Activated CD8-positive, alpha-beta memory T cell treated with anti-CD3 and anti-CD28 coated beads, Interleukin-2, amount 10 ng/mL, durations not matched to agents 7 days and 5 days (primary cell): ENCODE measurements around the gene CRLF2. TPM values are rescaled to one million over a fixed set of nuclear protein-coding genes. Genes with fewer than 3 reads are reported as not detected.
A peak's percentile ranks its signal among the peaks of the same experiment; 100 is the strongest.
"Not testable (repeated sequence)": the region's sequence is repeated elsewhere in the genome, so short reads cannot be mapped to it uniquely, and the experiment has no call there.

Source experiments
- ATAC-seq: fragments of 150-1000 bp; cut with Tn5 transposase; one replicate; pipeline ENCODE4 v1.10.0; 2021; ENCODE audit warnings: moderate library complexity
- CTCF ChIA-PET: fragments of 350-600 bp; sonication (Branson Sonifier 250); formaldehyde crosslinking; loops from one replicate; lab custom pipeline; 2021; ENCODE audit warnings: antibody characterized with exemption; lab: Charles Lee
- DNase-seq: peaks from one replicate; pipeline ENCODE4 v3.0.0-alpha.2; 2020
- H3K27ac Mint-ChIP-seq: one replicate; pipeline ENCODE4 v1.8.0; 2021; ENCODE audit warnings: mild to moderate bottlenecking, mixed read lengths
- H3K27me3 Mint-ChIP-seq: one replicate; pipeline ENCODE4 v1.8.0; 2021; ENCODE audit warnings: mixed read lengths
- H3K36me3 Mint-ChIP-seq: one replicate; pipeline ENCODE4 v1.8.0; 2021; ENCODE audit warnings: mild to moderate bottlenecking, mixed read lengths
- H3K4me1 Mint-ChIP-seq: one replicate; pipeline ENCODE4 v1.8.0; 2021; ENCODE audit warnings: mixed read lengths
- H3K4me3 Mint-ChIP-seq: one replicate; pipeline ENCODE4 v1.8.0; 2021; ENCODE audit warnings: mild to moderate bottlenecking, moderate library complexity, mixed read lengths
- H3K9me3 Mint-ChIP-seq: one replicate; pipeline ENCODE4 v1.8.0; 2022; ENCODE audit warnings: low read depth, mixed read lengths
- total RNA-seq, 2 experiments: library from RNA; stranded (reverse); gene quantifications; one replicate each; pipeline ENCODE4 v1.2.3, GENCODE V29; 2021

The CRLF2 gene
- total RNA-seq, 2 experiments from 2014 or later, result 0.96 to 1.3 TPM

GRCh38 chrX:1192196-1192595 lies 20.3 kb downstream of the CRLF2 start:
- H3K36me3 Mint-ChIP-seq, H3K9me3 Mint-ChIP-seq, H3K4me3 Mint-ChIP-seq, H3K27ac Mint-ChIP-seq, ATAC-seq, H3K4me1 Mint-ChIP-seq, DNase-seq, CTCF ChIA-PET, H3K27me3 Mint-ChIP-seq: not testable (repeated sequence)

- H3K27me3 Mint-ChIP-seq, result no peaks in the 10 kb centered on the region
- ATAC-seq (no peak), DNase-seq (peak; percentile 32)
- H3K4me3 Mint-ChIP-seq, result no peak overlapping the region
- CTCF ChIA-PET, result no interaction called here
- peaks cover 2% of the 10 kb centered on the region for H3K9me3 Mint-ChIP-seq
- peaks cover 3% of the 10 kb centered on the region for H3K36me3 Mint-ChIP-seq
- H3K27ac Mint-ChIP-seq, result no peak overlapping the region
- H3K4me1 Mint-ChIP-seq, result no peaks in the 10 kb centered on the region
Observed at GRCh38 chrX:1190596-1191145, 21.8 kb downstream of the CRLF2 start.

GRCh38 chrX:1185561-1185960 lies 26.9 kb downstream of the CRLF2 start:
- no peaks in the 10 kb centered on the region for H3K9me3 Mint-ChIP-seq
- H3K27me3 Mint-ChIP-seq, result no peaks in the 10 kb centered on the region
- H3K4me3 Mint-ChIP-seq, result no peak overlapping the region
- peak; percentile 27 for DNase-seq
- H3K36me3 Mint-ChIP-seq, result peaks cover 3% of the 10 kb centered on the region
- CTCF ChIA-PET, result no interaction called here
- ATAC-seq, result no peak
- H3K4me1 Mint-ChIP-seq, result no peaks in the 10 kb centered on the region
- H3K27ac Mint-ChIP-seq, result no peak overlapping the region

GRCh38 chrX:1182211-1182610 lies 30.2 kb downstream of the CRLF2 start:
- Mint-ChIP-seq H3K4me3 (no peak overlapping the region), H3K27me3 (no peaks in the 10 kb centered on the region), H3K27ac (no peak overlapping the region), H3K4me1 (no peaks in the 10 kb centered on the region), H3K9me3 (peaks cover 2% of the 10 kb centered on the region), H3K36me3 (no peaks in the 10 kb centered on the region)
- DNase-seq, result peak; percentile 26
- ATAC-seq, result no peak
- CTCF ChIA-PET, result no interaction called here

GRCh38 chrX:1181661-1182060 lies 30.8 kb downstream of the CRLF2 start:
- H3K27me3 Mint-ChIP-seq, H3K27ac Mint-ChIP-seq, CTCF ChIA-PET, H3K36me3 Mint-ChIP-seq, H3K9me3 Mint-ChIP-seq, ATAC-seq, H3K4me3 Mint-ChIP-seq, DNase-seq, H3K4me1 Mint-ChIP-seq: not testable (repeated sequence)

- Mint-ChIP-seq H3K4me1 (no peaks in the 10 kb centered on the region), H3K9me3 (peaks cover 2% of the 10 kb centered on the region), H3K4me3 (no peak overlapping the region), H3K36me3 (no peaks in the 10 kb centered on the region), H3K27ac (no peak overlapping the region), H3K27me3 (no peaks in the 10 kb centered on the region)
- peak; percentile 7 for DNase-seq
- CTCF ChIA-PET, result no interaction called here
- no peak for ATAC-seq
Observed at GRCh38 chrX:1181170-1181569, 31.3 kb downstream of the CRLF2 start.

- Mint-ChIP-seq H3K4me3 (no peak overlapping the region), H3K27me3 (no peaks in the 10 kb centered on the region), H3K9me3 (peaks cover 2% of the 10 kb centered on the region), H3K4me1 (no peaks in the 10 kb centered on the region), H3K27ac (peak overlapping the region; percentile 35), H3K36me3 (no peaks in the 10 kb centered on the region)
- peak; percentile 63 for ATAC-seq
- CTCF ChIA-PET, result no interaction called here
- peak; percentile 40 for DNase-seq
Observed at GRCh38 chrX:1178580-1179057, 33.8 kb downstream of the CRLF2 start.

GRCh38 chrX:1176531-1177320 lies 35.7 kb downstream of the CRLF2 start:
- CTCF ChIA-PET, H3K36me3 Mint-ChIP-seq, H3K9me3 Mint-ChIP-seq, H3K4me3 Mint-ChIP-seq, H3K4me1 Mint-ChIP-seq, H3K27me3 Mint-ChIP-seq, H3K27ac Mint-ChIP-seq: not testable (repeated sequence)
- peak; percentile 53 for ATAC-seq
- DNase-seq, result peak; percentile 45

- H3K27ac Mint-ChIP-seq, CTCF ChIA-PET, H3K4me1 Mint-ChIP-seq, H3K36me3 Mint-ChIP-seq, H3K9me3 Mint-ChIP-seq, ATAC-seq, H3K4me3 Mint-ChIP-seq, H3K27me3 Mint-ChIP-seq: not testable (repeated sequence)
- peak; percentile 40 for DNase-seq
Observed at GRCh38 chrX:1174609-1175545, 37.6 kb downstream of the CRLF2 start.

GRCh38 chrX:1173435-1173834 lies 39.0 kb downstream of the CRLF2 start:
- ATAC-seq, H3K4me1 Mint-ChIP-seq, H3K27me3 Mint-ChIP-seq, H3K36me3 Mint-ChIP-seq, H3K4me3 Mint-ChIP-seq, CTCF ChIA-PET, H3K27ac Mint-ChIP-seq, H3K9me3 Mint-ChIP-seq: not testable (repeated sequence)
- peak; percentile 8 for DNase-seq

GRCh38 chrX:1172496-1172895 lies 40.0 kb downstream of the CRLF2 start:
- no peaks in the 10 kb centered on the region for H3K9me3 Mint-ChIP-seq
- no peak overlapping the region for H3K4me3 Mint-ChIP-seq
- ATAC-seq (no peak), DNase-seq (peak; percentile 18)
- CTCF ChIA-PET, result no interaction called here
- no peaks in the 10 kb centered on the region for H3K27me3 Mint-ChIP-seq
- peaks cover under 1% of the 10 kb centered on the region for H3K4me1 Mint-ChIP-seq
- H3K36me3 Mint-ChIP-seq, result no peaks in the 10 kb centered on the region
- no peak overlapping the region for H3K27ac Mint-ChIP-seq

- not testable (repeated sequence) for H3K27me3 Mint-ChIP-seq
Observed at GRCh38 chrX:1171915-1172314, 40.5 kb downstream of the CRLF2 start.

GRCh38 chrX:1170243-1170642 lies 42.2 kb downstream of the CRLF2 start:
- no peaks in the 10 kb centered on the region for H3K36me3 Mint-ChIP-seq

More at GRCh38 chrX:1171915-1172314, 40.5 kb downstream of the CRLF2 start:
- H3K4me1 Mint-ChIP-seq, H3K9me3 Mint-ChIP-seq, H3K4me3 Mint-ChIP-seq, H3K36me3 Mint-ChIP-seq, H3K27ac Mint-ChIP-seq, CTCF ChIA-PET, ATAC-seq: not testable (repeated sequence)
- peak; percentile 1 for DNase-seq

More at GRCh38 chrX:1170243-1170642, 42.2 kb downstream of the CRLF2 start:
- H3K4me3 Mint-ChIP-seq, result no peak overlapping the region
- ATAC-seq, result no peak
- H3K27ac Mint-ChIP-seq, result no peak overlapping the region
- no peaks in the 10 kb centered on the region for H3K9me3 Mint-ChIP-seq
- CTCF ChIA-PET, result no interaction called here
- H3K4me1 Mint-ChIP-seq, result peaks cover 7% of the 10 kb centered on the region
- DNase-seq, result peak; percentile 27
- H3K27me3 Mint-ChIP-seq, result no peaks in the 10 kb centered on the region
